Activated CD8-positive, alpha-beta memory T cell treated with anti-CD3 and anti-CD28 coated beads, Interleukin-2, amount 50 U/mL, for 1 hour (primary cell): ENCODE data around the gene GNG5.
"Not testable (repeated sequence)": the region's sequence is repeated elsewhere in the genome, so short reads cannot be mapped to it uniquely, and the experiment has no call there.

Experiments
- DNase-seq: peaks from one replicate; pipeline ENCODE4 v3.0.0-alpha.2; 2020; ENCODE audit errors: extremely low read depth

Gene GNG5

DNA sequence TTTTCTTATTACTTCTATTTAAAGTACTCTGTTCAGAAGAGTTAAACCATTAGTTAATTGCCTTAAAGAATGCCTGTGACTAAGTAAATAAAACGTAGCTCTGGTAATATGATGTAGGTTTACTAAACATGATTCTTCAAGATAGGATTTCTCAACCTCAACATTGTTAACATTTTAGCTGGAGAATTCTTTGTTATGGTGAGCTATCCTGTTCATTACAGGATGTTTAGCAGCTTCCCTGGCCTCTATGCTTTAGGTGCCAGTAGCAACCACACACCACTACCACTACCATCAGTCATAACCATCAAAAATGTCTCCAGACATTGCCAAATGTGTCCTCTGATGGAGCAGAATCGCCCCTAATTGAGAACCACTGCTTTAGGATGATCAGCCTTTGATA, 16.6 kb downstream of the GNG5 start:
- DNase-seq = no peak

DNA sequence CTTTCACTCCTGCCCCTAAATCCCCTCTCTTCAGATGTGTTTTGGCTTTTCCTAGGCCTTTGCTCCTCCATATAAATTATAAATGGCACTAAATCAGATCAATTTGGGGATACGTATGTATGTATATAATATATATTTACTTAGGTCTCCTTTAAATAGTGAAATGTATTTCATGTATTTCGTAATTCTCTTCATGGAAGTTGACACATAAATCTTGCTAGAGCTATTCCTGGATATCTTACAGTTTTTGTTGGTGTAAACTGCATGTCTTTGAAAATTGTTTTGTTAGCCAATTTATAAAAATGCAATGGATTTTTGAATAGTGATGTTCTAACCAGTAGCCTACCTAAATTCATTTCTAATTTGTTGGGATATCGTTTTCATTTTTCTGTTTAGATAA, 18.3 kb downstream of the GNG5 start:
- no peak for DNase-seq

DNA sequence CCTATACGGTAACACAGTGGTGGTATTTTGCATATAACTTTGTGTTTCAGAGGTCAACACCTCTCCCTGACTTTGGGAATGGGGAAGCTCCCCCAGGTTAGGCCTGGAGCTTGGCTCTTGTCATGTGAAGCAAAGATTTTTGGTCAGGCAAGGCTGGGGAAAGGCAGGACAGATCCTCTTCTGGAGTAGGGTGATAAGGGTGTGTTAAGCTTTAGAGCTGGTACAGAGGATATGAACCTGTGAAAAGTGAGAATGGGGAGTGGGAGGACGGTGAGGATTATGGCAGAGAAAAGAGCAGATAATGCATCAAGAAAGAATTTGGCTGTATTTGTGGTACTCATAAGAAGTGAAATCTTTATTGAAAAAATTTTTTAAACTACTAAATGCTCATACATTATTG, 25.1 kb downstream of the GNG5 start:
- DNase-seq = no peak

DNA sequence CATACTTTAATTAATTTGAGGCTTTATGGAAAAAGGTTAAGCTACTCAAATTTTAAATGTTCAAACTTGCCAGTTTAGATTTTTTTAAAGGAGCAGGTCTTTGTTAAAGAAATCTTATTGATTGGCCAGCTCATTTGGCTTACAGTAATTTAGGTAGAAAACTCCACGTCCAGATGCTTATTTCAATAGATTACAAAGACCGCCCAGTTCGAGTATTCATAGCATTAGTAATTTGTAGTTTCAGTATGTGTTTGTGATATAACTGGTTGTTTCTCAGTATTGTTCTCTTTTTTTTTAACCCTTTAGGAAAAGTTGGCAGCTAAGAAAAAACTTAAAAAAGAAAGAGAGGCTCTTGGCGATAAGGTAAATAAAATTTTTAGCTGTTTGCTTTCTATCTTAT, 25.7 kb downstream of the GNG5 start:
- DNase-seq = no peak

DNA sequence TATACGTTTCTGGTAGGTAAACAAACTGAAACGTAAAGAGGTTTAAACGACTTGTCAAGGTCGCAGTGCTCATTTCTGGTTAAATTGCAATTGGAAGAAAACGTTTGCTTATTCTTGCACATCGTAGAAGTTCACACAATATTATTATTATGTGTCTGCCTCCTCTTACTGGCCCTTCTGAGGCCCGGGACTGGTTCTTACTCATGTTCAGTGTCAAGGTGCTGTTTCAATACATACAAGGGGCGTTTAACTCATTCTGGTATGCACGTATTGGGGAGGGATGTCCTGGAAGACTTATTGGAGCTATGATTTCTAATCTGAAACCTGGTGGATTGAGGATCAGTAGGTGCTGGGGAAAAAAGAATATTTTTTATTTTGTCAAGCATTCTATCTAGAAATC, 26.4 kb downstream of the GNG5 start:
- no peak for DNase-seq

DNA sequence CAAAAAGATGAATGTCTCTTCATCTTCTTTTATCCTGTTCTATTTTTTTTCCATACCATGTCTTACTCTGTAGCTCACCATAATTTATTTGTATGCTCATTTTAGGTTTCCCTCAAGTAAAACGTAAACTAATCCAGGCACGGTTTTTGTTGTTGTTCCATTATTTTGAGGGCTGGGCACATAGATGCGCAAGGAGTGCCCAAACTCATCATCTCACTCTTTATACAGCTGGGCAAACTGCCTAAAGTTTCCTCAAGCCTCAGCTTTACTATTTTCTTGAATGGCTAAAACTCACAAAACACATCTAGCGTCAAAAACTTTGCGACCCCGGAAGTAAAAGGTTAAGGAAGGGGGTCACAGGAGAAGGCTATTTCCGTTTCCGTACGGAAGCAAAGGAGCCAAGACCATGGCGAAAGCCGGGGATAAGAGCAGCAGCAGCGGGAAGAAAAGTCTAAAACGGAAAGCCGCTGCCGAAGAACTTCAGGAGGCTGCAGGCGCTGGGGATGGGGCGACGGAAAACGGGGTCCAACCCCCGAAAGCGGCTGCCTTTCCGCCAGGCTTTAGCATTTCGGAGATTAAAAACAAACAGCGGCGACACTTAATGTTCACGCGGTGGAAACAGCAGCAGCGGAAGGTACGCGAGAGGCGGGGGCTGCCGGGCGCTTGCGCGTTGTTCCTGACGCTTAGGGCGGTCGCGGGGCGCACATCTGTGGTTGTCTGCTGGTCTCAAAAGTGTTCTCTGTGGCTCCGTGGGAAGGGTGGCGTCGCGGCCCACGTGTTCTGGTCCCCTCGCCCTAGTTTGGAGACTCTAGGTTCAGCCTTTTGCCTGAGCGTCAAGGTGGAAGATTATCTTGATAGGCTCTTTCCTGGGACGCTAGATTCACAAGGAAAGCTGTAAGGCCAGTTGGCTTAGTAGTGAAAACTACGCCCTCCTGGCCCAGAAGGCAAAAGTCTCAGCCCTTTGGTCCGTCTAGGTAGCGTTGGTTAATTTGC, 27.2 kb downstream of the GNG5 start, which contains the start of gene RPF1:
TSS of gene RPF1 (plus strand) at position 391 of the 993 bp plus-strand sequence. CDS start at position 407, 16 bp downstream.
- peak; percentile 63 for DNase-seq

DNA sequence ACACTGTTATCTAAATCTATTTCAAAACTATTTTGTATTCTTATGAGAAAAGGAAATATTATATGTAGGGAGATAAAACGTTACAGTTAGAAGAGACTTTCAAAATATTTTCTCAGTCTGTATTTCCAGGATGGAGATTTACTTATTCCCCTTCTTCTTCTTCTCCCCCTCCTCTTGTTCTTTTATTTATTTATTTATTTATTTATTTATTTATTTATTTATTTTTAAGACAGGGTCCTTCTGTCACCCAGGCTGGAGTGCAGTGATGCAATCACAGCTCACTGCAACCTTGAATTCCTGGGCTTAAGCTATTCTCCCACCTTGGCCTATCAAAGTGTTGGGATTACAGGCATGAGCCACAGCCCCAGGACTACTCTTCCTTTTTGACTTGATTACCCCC, 30.2 kb downstream of the GNG5 start:
- no peak for DNase-seq

DNA sequence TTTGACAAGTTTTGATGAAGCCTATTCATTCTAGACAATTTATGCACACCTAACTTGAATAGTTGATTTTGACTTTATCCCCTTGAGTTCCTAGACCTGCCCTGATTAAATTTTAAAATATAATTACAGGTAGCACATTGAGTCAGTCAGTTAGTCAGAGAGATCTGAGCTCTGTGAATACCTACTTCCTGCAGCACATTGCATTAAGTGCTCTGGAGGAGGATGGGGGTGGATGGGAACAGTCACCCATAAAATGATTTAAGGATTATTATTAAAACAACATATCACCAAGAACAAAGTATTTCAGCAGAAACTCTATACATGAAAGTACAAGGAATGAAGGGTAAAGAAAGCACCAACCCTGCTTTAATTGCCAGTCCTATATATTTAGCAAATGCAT, 39.1 kb downstream of the GNG5 start:
- no peak for DNase-seq

DNA sequence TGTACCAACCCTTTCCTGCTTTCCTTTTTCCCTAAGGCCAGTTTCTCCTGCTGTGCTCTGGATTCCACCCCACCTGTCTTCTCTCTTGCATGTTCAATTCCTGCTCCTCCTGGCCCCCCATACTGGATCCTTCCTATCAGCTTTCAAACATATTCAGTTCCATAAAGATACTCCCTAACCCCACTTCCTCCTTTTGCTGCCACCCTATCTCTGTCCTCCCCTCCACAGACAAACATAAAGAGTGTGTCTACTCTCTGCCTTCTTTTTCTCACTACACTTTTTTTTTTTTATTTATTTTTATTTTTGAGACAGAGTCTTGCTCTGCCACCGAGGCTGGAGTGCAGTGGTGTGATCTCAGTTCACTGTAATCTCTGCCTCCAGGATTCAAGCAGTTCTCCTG, 44.3 kb downstream of the GNG5 start:
- no peak for DNase-seq

DNA sequence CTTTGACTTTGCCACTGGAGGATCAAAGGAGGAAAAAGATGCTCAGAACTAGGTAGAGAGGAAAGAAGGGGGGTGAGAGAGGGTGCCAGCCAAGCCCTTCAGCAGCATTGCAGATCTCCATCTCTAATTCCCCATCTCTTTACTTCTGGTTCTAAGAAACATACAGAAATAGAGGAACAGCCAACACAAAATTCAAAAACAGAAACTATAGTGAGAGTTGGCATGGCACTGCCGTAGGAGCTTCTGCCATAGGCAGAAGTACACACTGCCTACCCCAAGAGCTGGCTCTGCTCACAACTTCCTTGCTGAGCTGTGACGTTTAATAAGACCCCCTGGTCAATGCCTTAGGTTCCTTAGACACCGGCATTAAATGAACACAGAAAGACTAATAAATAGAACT, 53.9 kb downstream of the GNG5 start:
- no peak for DNase-seq

DNA sequence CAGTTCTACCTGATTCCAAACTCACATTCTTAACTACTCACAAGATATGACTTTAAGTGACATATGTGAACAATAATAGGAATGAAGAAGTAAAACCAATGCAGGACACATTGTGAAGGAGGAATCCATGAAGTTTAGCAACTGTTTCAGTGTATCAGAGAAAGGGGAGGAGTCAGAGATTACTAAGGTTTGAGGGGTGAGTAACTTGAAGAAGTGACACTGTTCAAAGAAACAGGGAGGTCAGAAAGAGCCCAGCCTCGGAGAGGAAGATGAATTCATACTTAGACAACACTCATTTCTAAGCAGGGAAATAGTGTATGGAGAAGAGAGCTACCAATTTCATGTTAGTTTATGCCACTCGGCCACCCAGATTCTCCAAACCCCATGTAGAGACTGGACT, 55.5 kb downstream of the GNG5 start:
- DNase-seq = no peak

DNA sequence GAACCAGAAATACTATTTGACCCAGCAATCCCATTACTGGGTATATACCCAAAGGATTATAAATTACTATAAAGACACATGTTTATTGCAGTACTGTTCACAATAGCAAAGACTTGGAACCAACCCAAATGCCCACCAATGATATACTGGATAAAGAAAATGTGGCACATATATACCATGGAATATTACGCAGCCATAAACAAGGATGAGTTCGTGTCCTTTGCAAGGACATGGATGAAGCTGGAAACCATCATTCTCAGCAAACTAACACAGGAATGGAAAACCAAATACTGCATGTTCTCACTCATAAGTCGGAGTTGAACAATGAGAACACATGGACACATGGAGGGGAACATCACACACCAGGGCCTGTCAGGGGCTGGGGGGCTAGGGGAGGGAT, 57.7 kb downstream of the GNG5 start:
- not testable (repeated sequence) for DNase-seq
